NCI-H2196 (cell line): Measurements from ENCODE around the gene PRKG1.

Experiments
- DNase-seq: peaks from one replicate; lab custom pipeline; 2025; ENCODE audit not compliant: unreplicated experiment; lab: John Stamatoyannopoulos, UW

Gene PRKG1

DNA sequence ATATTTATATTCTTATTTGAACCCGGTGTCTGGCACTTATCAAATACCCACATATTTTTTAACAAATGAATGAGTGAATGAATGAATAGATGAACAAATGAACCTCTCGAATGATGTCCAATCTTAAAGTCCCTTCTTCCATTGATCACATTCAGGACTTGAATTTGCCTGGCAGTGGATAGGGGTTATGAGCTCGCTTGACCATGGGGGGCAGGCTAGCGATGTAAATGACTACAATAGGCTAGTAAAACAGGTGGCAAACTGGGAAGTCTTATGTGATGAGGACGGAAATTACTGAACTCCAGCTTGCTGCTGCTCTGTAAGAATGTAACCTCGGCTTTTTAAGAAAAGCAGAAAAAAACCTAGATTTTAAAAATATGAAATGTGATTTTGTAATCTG, 992.1 kb downstream of the PRKG1 start:
- no peak for DNase-seq

DNA sequence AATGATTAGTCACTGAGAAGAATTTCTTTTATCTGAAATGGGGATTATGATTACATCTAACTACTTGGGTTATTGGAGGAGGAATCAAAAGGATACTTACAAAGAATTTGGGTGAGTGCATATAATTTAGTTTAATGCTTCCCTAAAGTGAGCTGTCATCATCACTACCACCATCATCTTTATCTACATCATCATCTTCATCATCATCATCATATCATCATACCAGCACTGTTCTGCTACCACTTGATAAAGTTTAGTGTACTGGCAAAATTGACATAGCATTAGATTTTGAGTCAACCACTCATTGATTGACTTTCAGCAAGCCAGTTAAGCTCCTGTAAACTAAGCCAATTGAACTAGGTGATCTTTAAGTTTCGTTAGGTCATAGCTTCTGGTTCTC, 994.2 kb downstream of the PRKG1 start:
- DNase-seq: no peak

DNA sequence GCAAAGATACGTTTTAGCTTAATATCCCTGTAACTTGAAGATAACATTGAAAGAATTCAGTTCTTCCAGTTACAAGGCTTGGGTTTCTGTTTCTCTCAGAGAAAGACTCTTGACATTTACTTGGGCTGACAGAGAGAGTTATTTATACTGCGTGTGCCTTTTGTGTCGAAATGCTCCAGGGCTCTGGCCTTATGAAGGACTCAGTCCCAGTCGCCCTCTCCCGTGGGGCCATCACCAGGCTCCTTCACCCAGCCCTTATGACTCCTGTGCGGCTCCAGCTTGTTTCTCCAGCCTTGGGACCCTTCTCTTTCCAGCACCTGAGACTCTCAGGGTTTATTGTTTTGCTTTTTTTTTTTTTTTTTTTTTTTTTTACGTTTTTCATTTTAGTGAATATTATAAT, 997.5 kb downstream of the PRKG1 start:
- no peak for DNase-seq

GRCh38 chr10:52074505-52075026, 1000.3 kb downstream of the PRKG1 start:
- DNase-seq: no peak

- DNase-seq: no peak
Observed at GRCh38 chr10:52077814-52078213, 1003.5 kb downstream of the PRKG1 start.

DNA sequence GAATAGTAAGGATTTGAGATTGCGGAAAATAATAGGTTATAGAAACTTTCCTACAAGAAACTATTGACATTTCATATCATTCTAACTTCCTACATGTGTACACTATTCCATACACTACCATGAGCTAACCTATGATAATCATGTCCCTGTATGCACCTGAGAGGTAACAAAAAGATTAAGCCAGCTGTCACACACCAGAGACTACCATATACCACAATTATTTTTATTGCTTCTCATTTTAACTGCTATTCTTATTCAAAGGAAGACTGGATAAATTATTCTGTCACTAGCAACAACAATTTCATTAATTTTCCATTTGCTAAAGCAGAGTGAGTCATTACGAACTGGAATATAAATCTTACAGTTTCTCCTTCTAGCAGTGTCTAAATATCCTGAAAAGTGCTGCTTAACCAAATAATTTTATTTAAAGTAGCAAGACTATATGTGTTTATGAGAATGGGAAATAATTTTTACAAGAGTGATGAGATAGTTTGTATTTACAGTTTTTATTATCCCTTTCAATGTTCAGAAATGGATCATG, 1004.2 kb downstream of the PRKG1 start:
- DNase-seq: no peak

DNA sequence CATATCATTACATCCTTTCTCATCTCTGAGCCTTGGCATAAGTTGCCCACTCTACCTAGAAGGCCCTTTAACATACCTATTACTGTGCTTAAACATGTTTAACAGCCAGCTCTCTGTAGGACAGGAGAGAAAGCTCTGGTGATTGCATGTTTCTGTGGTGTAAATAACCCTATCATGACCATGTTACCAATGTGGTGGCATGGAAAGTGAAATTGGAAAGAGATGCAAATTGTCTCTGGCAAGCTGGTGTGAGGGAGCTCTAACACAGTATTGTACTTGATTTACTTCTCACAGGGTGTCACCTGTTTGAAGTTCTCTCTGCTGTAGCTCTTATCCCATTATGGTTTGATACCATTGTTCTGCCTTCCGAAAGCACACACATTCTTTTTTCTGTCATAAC, 1008.0 kb downstream of the PRKG1 start:
- DNase-seq: no peak

- no peak for DNase-seq
Observed at GRCh38 chr10:52083422-52083821, 1009.1 kb downstream of the PRKG1 start.

- DNase-seq: no peak
Observed at GRCh38 chr10:52092390-52092789, 1018.1 kb downstream of the PRKG1 start.

- DNase-seq: no peak
Observed at GRCh38 chr10:52098130-52098529, 1023.8 kb downstream of the PRKG1 start.

DNA sequence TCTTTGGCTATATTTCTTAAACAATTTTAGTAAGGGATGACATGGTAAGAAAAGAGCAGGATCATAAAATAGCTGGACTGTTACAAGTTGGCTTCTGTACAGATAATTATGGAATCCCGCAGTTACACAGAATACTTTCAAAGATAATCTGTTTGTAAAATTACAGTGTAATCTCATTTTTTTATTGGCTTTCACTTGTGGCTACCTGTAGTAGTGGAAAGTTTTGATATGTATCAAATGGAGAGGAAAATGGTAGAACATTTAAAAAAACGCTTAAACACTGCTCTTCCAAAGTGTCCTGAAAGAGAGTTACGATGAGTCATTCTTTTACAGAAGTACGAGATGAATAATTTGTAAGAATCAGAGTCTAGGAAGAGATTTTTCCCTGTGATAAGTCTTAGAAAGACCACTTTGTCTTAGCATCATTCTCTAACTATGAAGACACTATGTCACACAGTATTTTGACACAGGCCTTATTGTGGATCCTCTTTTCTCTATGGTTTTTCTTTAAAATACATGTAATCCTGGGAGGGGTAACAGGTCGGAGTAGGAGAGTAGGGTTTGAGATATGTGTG, 1024.8 kb downstream of the PRKG1 start:
- no peak for DNase-seq

- no peak for DNase-seq
Observed at GRCh38 chr10:52100011-52100547, 1025.8 kb downstream of the PRKG1 start.

DNA sequence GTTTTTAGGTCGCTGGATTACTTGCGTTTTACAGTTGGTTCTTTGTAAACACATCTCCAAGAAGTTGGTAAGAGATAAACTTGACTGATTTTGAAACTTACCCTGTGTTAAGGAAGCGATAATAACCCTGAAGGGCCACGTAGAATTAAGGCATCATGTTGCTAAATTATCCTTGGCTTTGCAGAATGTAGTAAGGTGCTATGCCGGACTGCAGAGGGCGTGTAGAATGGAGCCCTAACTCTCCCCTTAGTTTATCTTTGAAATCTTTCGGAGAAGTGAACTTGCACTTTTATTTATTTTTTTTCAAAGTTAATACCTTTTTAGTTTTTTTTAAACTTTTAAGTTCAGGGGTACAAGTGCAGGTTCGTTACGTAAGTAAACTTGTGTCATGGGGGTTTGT, 1031.0 kb downstream of the PRKG1 start:
- DNase-seq: no peak

DNA sequence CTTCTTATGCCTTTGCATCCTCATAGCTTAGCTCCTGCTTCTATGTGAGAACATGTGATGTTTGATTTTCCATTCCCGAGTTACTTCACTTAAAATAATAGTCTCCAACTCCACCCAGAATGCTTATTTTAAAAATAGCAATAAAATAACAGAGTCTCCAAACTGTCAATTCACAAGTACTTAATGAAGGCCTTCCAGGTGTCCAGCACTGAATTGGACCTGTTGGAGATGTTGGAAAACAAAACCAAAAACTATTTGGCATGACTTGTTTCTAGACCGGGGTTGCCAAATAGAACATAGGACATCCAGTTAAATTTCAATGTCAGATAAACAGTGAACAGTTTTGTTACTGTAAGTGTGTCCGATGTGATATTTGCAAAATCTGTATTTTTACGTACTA, 1031.7 kb downstream of the PRKG1 start:
- DNase-seq: no peak

DNA sequence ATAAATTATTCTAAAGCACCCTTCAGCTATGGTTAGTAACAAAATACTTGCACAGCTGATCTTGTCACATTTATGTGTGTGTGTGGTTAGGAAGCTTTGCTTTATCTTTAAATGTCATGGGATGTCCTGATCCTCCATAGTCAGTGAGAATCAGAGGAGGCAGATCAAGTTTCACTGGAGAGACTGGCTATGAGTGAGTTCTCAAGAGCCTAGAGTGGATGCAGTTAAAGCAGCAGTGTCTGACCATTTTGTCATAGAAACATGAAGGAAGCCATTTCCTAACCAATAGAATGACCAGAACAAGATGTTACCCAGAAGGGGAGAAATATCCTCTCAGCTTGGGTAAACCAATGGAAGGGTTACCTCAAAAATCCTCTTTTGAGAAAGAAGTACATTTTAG, 1032.6 kb downstream of the PRKG1 start:
- no peak for DNase-seq

DNA sequence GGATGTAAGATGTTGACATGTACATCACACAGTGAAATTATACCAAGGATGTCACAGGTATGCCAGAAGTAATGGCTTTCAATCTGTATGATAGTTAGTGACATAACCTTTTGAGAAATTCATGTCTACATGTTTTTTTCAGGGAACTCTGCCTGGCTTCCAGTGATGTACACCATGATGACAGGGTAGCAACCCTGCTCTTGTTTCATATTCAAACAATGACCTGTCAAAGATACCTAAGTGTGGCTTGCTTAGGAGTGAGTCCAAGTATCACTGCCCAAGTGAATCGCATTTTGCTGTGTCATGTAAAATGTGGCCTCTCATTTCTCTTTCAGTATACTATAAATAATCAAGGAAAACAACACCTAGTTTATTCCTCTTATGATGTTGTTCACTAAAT, 1033.9 kb downstream of the PRKG1 start:
- DNase-seq: no peak

GRCh38 chr10:52110576-52110975, 1036.3 kb downstream of the PRKG1 start:
- no peak for DNase-seq

DNA sequence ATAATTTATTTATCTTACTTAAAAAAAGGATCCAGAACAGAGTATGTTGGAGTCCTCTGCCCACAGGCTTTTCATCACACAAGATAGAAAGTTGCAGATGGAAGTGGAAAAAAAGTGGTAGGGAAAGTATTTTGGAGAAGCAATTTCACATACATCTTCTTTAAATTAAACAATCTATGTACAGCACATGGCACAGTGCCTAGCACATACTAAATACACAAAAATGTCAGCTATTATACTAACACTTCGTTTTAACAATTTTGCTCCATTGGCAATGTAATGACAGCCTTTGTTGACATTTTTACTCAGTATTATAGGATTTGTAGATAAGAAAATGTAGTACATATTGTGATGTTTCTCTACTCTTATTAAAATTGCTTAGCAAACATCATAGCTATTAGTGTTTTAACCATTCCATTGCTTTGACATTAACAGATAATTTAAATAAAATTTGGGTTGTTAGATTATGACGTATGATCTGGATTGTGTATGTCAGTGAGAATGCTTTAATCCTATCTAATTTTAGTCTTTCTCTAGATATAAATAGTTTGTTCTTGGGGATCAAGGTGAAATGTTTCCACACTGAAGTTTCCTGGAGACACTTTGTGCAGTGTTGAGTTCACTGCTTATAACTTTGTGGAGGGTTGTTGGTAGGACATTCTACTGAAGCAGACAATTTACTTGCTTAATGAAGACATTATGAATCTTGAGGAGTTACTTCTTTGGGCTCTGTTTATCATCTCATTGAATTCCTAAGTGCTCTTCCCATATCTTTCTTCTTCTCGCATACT, 1037.0 kb downstream of the PRKG1 start:
- DNase-seq: no peak

- DNase-seq: no peak
Observed at GRCh38 chr10:52115823-52116222, 1041.5 kb downstream of the PRKG1 start.

- DNase-seq: no peak
Observed at GRCh38 chr10:52119507-52119906, 1045.2 kb downstream of the PRKG1 start.

DNA sequence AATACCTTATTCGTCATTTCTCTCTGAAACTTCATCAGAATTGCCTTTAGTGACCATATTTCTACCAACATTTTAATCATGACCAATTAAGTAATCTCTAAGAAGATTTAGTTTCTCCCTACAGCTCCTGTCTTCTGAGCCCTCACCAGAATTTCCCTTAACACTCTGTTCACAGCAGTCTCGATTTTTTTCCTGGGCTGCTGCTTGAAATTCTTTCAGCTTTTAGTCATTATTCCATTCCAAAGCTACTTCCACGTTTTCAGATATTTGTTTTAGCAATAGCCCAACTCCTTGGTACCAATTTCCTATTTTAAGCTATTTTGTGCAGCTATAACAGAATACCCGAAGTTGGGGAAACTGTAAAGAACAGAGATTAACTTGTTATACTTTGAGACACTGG, 1047.4 kb downstream of the PRKG1 start:
- no peak for DNase-seq

DNA sequence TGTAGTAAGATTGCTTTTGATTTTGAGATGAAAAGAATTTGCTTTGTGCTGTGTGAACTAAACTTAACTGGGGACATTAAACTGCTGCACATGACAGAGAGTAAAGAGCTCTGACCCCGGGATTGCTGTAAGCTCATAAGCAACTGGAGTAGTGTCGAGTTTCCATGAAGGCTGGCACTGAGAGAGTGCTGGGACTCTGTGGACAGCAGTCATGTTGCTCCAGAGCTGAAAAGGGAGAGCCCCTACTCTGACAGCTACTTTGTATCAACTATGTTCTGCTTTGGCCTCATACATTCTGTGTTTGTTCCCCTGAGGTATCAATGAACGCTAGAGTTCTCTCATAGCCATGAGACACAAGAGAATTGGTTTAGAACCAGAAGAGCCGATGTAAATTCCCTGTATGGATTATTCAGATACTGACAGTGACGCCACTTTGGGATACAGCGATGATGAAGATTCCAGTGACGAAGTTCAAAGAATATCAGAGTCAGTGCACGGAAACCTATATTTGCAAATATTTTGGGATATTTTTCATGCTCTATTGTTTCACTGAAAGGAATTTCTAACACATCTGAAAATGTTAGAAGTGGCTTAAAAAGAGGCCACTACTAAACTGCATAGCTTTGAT, 1053.9 kb downstream of the PRKG1 start:
- no peak for DNase-seq
